ENCODE results near the gene MEPCE. TPM values are rescaled to one million over a fixed set of nuclear protein-coding genes. Genes with fewer than 3 reads are reported as not detected.
A peak's percentile ranks its signal among the peaks of the same experiment; 100 is the strongest.

The MEPCE gene
- total and polyA plus RNA-seq, 2 of the 8 experiments (the other 6 are each of a cell fraction or from before 2014, with no cell fraction given): 22.8 to 48.8 TPM

- TF ChIP-seq TEAD4 (IDR thresholded peaks at IDR 0.05; ENCODE audit: low read depth, low read length) (no peak), KDM1A (IDR thresholded peaks at IDR 0.05; ENCODE audit: borderline replicate concordance, low read length) (peak; percentile 86; the same call in 1 of the 2 replicates), EP300 (IDR thresholded peaks at IDR 0.05; ENCODE audit: borderline replicate concordance in 1 of 2, low read depth in 2 of 2, low read length in 2 of 2) (no peak)
- Histone ChIP-seq H3K23me2 (ENCODE audit: low read depth, low read length) (peaks cover 11% of the 10 kb centered on the region; the same call in 1 of the 2 replicates), H3K4ac (replicated peaks; ENCODE audit: insufficient read length, low read depth, low read length) (no peak overlapping the region), H3K27ac (ENCODE audit: low read depth, low read length) (no peak overlapping the region), H3K4me2 (ENCODE audit: insufficient read depth in 1 of 2, low read depth in 2 of 2, low read length in 2 of 2) (peak overlapping the region; percentile 8 to 82; a peak in 3 of 4 replicates), H2BK12ac (ENCODE audit: low read depth, low read length) (no peak overlapping the region), H3K14ac (ENCODE audit: insufficient read length) (no peak overlapping the region), H3K23ac (ENCODE audit: insufficient read length) (no peak overlapping the region), H2BK120ac (replicated peaks; ENCODE audit: low read depth, low read length) (no peak overlapping the region), H3K9ac (replicated peaks in 1 of 4; ENCODE audit: extremely low read depth in 1 of 4, low read depth in 3 of 4, low read length in 3 of 4) (no peak overlapping the region), H3K18ac (ENCODE audit: extremely low read depth, low read length) (peak overlapping the region; percentile 38; the same call in 1 of the 2 replicates), H3K56ac (replicated peaks; ENCODE audit: insufficient read length, low read depth, low read length) (no peak overlapping the region), H2BK15ac (ENCODE audit: low read length) (0 out of 2 replicates have a peak overlapping the region, but pooled peaks have one; percentile 25), H3K4me1 (replicated peaks in 1 of 4; ENCODE audit: control insufficient read depth in 3 of 4, insufficient read depth in 4 of 4, low read length in 3 of 4) (peaks cover 0 to 10% (median 7%) of the 10 kb centered on the region in 4 experiments; a peak in 6 of 7 replicates), H3K36me3 (ENCODE audit: control insufficient read depth in 2 of 4, insufficient read depth in 4 of 4, low read length in 3 of 4) (no peaks in the 10 kb centered on the region; a peak in 1 of 8 replicates), H3K9me3 (ENCODE audit: insufficient read depth in 2 of 2, low read depth in 1 of 2, low read length in 1 of 2) (no peaks in the 10 kb centered on the region), H2BK5ac (ENCODE audit: low read depth, low read length) (no peak overlapping the region), H3K4me3 (ENCODE audit: extremely low read depth in 1 of 4, insufficient read depth in 2 of 4, low read depth in 3 of 4, low read length in 4 of 4) (peak overlapping the region; percentile 18 to 80 (median 72)), H3K27me3 (replicated peaks in 1 of 4; ENCODE audit: control insufficient read depth in 3 of 4, extremely low read depth in 1 of 4, insufficient read depth in 3 of 4, low read length in 3 of 4) (no peaks in the 10 kb centered on the region), H2AK5ac (ENCODE audit: low read depth, low read length) (no peak overlapping the region), H4K20me1 (replicated peaks in 1 of 2; ENCODE audit: control insufficient read depth in 1 of 2, insufficient read depth in 2 of 2, low read length in 2 of 2) (no peaks in the 10 kb centered on the region), H3K79me2 (ENCODE audit: control insufficient read depth in 1 of 2, insufficient read depth in 2 of 2, low read length in 2 of 2) (no peaks in the 10 kb centered on the region; a peak in 1 of 4 replicates), H4K91ac (replicated peaks; ENCODE audit: insufficient read length, low read length) (no peak overlapping the region), H2AFZ (ENCODE audit: low read length) (0 out of 2 replicates have a peak overlapping the region, but pooled peaks have one; percentile 1), H4K8ac (ENCODE audit: extremely low read depth, insufficient read depth, low read length) (no peak overlapping the region), H2BK20ac (ENCODE audit: low read length) (no peak overlapping the region), H3K79me1 (ENCODE audit: low read depth, low read length) (no peaks in the 10 kb centered on the region), H4K5ac (ENCODE audit: insufficient read length, low read depth, low read length) (no peak overlapping the region)
- ChIA-PET POLR2A (ENCODE audit: partially characterized antibody) (interaction anchor here (1.4 to 1.7 kb wide), 3 partner anchors 10 to 88 kb away, joined by 3 to 5 read pairs (median 4); no protein-coding TSS in a partner anchor), CTCF (ENCODE audit: partially characterized antibody) (interaction anchor here (0.5 to 11.3 kb wide), 23 partner anchors 9 to 159 kb away, joined by 3 to 152 read pairs (median 4); partner anchors contain the start of genes MOSPD3 and SPACDR)
- DNase-seq (ENCODE audit: low read depth in 1 of 2, low spot score in 2 of 2) (no peak), FAIRE-seq (no peak)
- 65% methylated on average over 14 of the region's 14 CpGs; no CpG with 5 or more reads in 1 of the 2 experiments for WGBS, 2 experiments (ENCODE audit: extremely low coverage in 1 of 2, insufficient coverage in 1 of 2, insufficient read length in 1 of 2, insufficient replicate concordance in 2 of 2, low coverage in 1 of 2, low lambda C conversion rate in 2 of 2, missing lambda C conversion rate in 1 of 2)
These were observed 53.1 kb downstream of the MEPCE start for GRCh38 chr7:100482728-100483089.

All from H1 (cell line).